Psoas muscle (tissue), 8 donors: ENCODE data around the gene KCNMA1. TPM values are rescaled to one million over a fixed set of nuclear protein-coding genes. Genes with fewer than 3 reads are reported as not detected.

Experiments
- ATAC-seq, 4 donors: fragments of 200-7000 bp; cut with Tn5 transposase; one replicate each; pipeline ENCODE4 v1.9.1; 2020; ENCODE audit warnings: moderate library complexity in 3 of 4, mild to moderate bottlenecking in 2 of 4
- DNase-seq, 2 donors: peaks; one replicate each; pipeline ENCODE4 v3.0.0-alpha.2; 2020
- H3K27ac ChIP-seq: fragments of 200-600 bp; one replicate; pipeline ENCODE4 v1.8.0; 2022
- H3K27me3 ChIP-seq, 3 donors: fragments of 200-600 bp in 1 of 3; one replicate each; pipeline versions ENCODE4 v1.6.1 to v1.8.0; 2013 to 2022; ENCODE audit warnings: low read length in 2 of 3, mild to moderate bottlenecking in 2 of 3, moderate library complexity in 1 of 3; ENCODE audit not compliant: insufficient read depth in 3 of 3
- H3K36me3 ChIP-seq, 2 donors: fragments of 200-600 bp in 1 of 2; one replicate each; pipeline versions ENCODE4 v1.6.1 to v1.8.0; 2013 to 2022; ENCODE audit warnings: low read depth in 1 of 2, mild to moderate bottlenecking in 1 of 2, moderate library complexity in 1 of 2; ENCODE audit not compliant: insufficient read depth in 1 of 2
- H3K4me1 ChIP-seq: fragments of 200-600 bp; one replicate; pipeline ENCODE4 v1.8.0; 2022
- H3K4me3 ChIP-seq: fragments of 200-600 bp; one replicate; pipeline ENCODE4 v1.8.0; 2022; ENCODE audit warnings: mild to moderate bottlenecking
- H3K9me3 ChIP-seq: fragments of 200-600 bp; one replicate; pipeline ENCODE4 v1.8.0; 2022
- CTCF ChIP-seq: fragments of 200-600 bp; IDR thresholded peaks from one replicate; pipeline ENCODE4 v1.8.0; 2022; ENCODE audit warnings: antibody characterized with exemption
- WGBS, 3 donors: extraction: QIAGEN DNeasy Blood & Tissue Kit; methylation state at CpG; one replicate each; pipeline versions ENCODE4 v1.1.6 to v1.1.7; 2013; 5-methylcytosine and 5-hydroxymethylcytosine counted together
- intact Hi-C, 2 donors: fragments of 100-400 bp; cut with DNase I; formaldehyde crosslinking; loops; one replicate each; pipeline versions ENCODE4 v1.11.0 to v1.14.2; 2022
- polyA plus RNA-seq, 3 donors: library from polyadenylated mRNA; stranded (reverse); fragments of 200-250 nt; gene quantifications; one replicate each; pipeline ENCODE4 v1.2.3, GENCODE V29; 2013
- total RNA-seq, 4 donors: library from RNA; stranded (reverse); fragmentation: NEBNext Ultra II Directional in 2 of 4; extraction: Animal tissue kit (Norgen Biotek cat#: 25700) in 2 of 4; gene quantifications; one replicate each; pipeline versions ENCODE4 v1.2.1 to v1.2.4, GENCODE V29; 2021 to 2023
- donor health status: healthy with polysubstance abuse.
- donor health status: DM: no; HTN: no; CAD: no; lungs with moderate emphysema.
- donor health status: Bipolar disorder and iron deficiency.
- donor health status: healthy.
- donor health status: DM: yes; HTN: yes; CAD: no.
- donor health status: DM: no; HTN: no; CAD: no.
- donor health status: DM: no; HTN: no; CAD: no.
- donor health status: DM: yes; HTN: yes; CAD: no.

The KCNMA1 gene
- total and polyA plus RNA-seq, 7 donors: 7.9 to 53.0 (median 41.9) TPM

GRCh38 chr10:77173615-77174461 lies 463.8 kb downstream of the KCNMA1 start:
- H3K4me3 ChIP-seq: no peak overlapping the region
- no peaks in the 10 kb centered on the region for H3K36me3 ChIP-seq
- WGBS, 3 donors: 24 to 32% (median 26%) methylated on average over 4 of the region's 4 CpGs
- no peak overlapping the region for H3K27ac ChIP-seq
- H3K27me3 ChIP-seq: no peaks in the 10 kb centered on the region
- peak; percentile 88 for TF ChIP-seq CTCF
- intact Hi-C loops: loop anchor here (2.0 to 10.0 kb wide), 7 partner anchors 201 to 541 kb away; no protein-coding TSS in a partner anchor
- H3K4me1 ChIP-seq: no peaks in the 10 kb centered on the region
- no peaks in the 10 kb centered on the region for H3K9me3 ChIP-seq
- DNase-seq (peak; percentile 72 to 81), ATAC-seq (peak; percentile 82 to 91 (median 88))

- no peaks in the 10 kb centered on the region for H3K4me1 ChIP-seq
- no peaks in the 10 kb centered on the region for H3K9me3 ChIP-seq
- H3K4me3 ChIP-seq: no peak overlapping the region
- no peak overlapping the region for H3K27ac ChIP-seq
- TF ChIP-seq CTCF: no peak
- intact Hi-C loops: loop anchor here (5.0 to 10.0 kb wide), 4 partner anchors 203 to 543 kb away; no protein-coding TSS in a partner anchor
- WGBS, 3 donors: 66 to 78% (median 74%) methylated on average over 4 of the region's 4 CpGs
- no peaks in the 10 kb centered on the region for H3K36me3 ChIP-seq
- H3K27me3 ChIP-seq: no peaks in the 10 kb centered on the region
- ATAC-seq (no peak), DNase-seq (no peak)
Measured at GRCh38 chr10:77172086-77172485, 465.5 kb downstream of the KCNMA1 start.

GRCh38 chr10:77168861-77169260 lies 468.7 kb downstream of the KCNMA1 start:
- intact Hi-C loops: loop anchor here in 1 of 2 donors (5.0 kb wide), 1 partner anchor 478 kb away; no protein-coding TSS in a partner anchor
- no peak for TF ChIP-seq CTCF

GRCh38 chr10:77168161-77168560 lies 469.4 kb downstream of the KCNMA1 start:
- Histone ChIP-seq H3K36me3 (no peaks in the 10 kb centered on the region), H3K4me1 (peaks cover 10% of the 10 kb centered on the region), H3K4me3 (no peak overlapping the region), H3K27ac (no peak overlapping the region), H3K27me3 (no peaks in the 10 kb centered on the region), H3K9me3 (no peaks in the 10 kb centered on the region)
- intact Hi-C loops: loop anchor here in 1 of 2 donors (5.0 kb wide), 1 partner anchor 479 kb away; no protein-coding TSS in a partner anchor
- no peak for TF ChIP-seq CTCF
- 95% methylated on average over 2 of the region's 2 CpGs for WGBS, 3 donors
- DNase-seq: no peak
- ATAC-seq: no peak

More at GRCh38 chr10:77168861-77169260, 468.7 kb downstream of the KCNMA1 start:
- Histone ChIP-seq H3K27me3 (no peaks in the 10 kb centered on the region), H3K36me3 (no peaks in the 10 kb centered on the region), H3K4me1 (peaks cover 10% of the 10 kb centered on the region), H3K4me3 (no peak overlapping the region), H3K9me3 (no peaks in the 10 kb centered on the region), H3K27ac (no peak overlapping the region)
- WGBS, 3 donors: 36 to 65% (median 36%) methylated on average over 1 to 2 of the region's 2 CpGs
- DNase-seq (no peak), ATAC-seq (no peak)
